Cerebellar cortex (tissue), 1 donor: ENCODE measurements around the gene MAPKAPK2.
A peak's percentile ranks its signal among the peaks of the same experiment; 100 is the strongest.

Experiments used
- DNase-seq: peaks from one replicate; pipeline ENCODE4 v3.0.0-alpha.2; 2015; ENCODE audit warnings: low spot score

MAPKAPK2 gene

GRCh38 chr1:206683313-206683712, 1.4 kb upstream of the MAPKAPK2 start:
- no peak for DNase-seq

DNA sequence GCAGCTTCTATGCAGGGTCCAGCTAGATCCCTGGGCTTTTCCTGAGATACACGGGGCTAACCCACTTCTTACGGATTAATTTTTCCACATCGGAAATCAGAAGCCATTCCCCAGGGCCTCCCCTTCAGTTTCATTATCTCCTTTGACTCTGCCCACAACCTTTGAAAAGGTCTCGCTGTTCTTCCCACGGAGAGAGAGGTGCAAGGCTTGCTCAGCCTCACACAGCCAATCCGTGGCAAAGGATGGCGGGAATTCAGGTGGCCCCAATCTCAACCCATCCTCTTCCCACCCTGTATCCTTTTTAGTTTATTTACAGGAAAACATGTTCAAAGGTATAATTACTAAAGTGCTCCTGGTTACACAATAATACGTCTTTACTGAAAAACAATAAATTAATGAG, 702 bp upstream of the MAPKAPK2 start:
- no peak for DNase-seq

- DNase-seq, result no peak
Measured at GRCh38 chr1:206685334-206685768, 646 bp downstream of the MAPKAPK2 start.

- peak; percentile 57 for DNase-seq
Measured at GRCh38 chr1:206685769-206686477, 1.2 kb downstream of the MAPKAPK2 start.

DNA sequence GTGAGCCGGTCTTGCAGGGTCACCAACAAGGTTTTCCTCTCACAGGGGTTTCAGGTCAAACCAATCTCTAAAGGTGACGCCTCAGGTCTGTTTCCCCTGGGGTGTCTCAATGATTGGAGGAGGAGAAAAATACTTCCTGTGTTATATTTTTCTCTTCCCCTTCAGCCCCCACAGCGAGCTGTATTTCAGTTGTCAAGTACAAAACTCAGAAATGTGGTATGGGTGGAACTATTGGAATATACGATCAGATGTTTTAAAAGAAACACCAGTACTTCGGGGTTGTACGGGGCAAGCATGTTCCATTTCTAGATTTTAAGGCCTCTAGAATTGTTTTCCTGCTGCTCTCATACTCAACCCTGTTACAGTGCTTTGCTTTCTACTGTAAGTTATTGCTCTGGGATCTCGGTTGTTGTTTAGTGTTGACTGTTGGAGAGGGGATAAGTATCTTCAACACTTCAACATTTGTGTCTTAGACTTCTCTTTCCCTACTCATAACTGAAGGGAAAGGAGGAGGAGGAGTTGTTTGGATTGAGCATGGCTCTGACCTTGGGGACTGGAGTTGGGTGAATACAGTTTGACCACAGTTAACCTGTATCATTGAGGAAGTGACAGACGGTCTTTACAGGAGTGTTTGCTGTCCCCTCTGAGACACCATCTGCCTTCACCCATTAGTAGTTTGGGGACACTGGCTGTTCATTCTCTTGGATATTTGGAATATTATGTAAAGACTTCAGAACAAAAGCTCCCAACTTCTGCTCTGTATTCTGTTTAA, 2.0 kb downstream of the MAPKAPK2 start:
- DNase-seq, result no peak

- DNase-seq, result no peak
Measured at GRCh38 chr1:206687251-206687914, 2.7 kb downstream of the MAPKAPK2 start.

DNA sequence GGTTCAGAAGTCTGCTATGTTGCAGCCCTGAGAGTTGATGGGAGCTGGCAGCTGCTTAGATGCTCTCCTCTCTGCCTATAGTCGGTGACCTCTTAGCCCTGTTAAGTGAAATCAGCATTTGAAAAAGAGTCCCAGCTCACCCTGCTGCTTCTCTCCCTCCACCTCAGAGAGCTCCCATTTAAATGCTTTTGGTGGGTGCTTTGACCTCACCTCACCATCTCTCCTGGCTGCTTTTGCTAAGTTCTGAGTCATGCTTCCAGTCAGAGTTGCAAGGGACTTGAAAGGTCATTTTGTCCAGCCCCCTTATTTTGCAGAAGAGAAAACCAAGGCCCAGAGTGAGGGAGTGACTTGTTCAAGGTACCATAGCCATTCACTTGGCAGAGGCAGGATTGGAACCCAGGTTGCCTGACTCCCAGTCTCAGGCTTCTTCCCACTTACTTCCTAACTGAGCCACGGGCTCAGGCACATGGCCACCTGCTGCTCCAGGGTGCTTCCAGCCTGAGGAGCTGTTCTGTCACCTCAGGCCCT, 3.3 kb downstream of the MAPKAPK2 start:
- no peak for DNase-seq

- peak; percentile 88 for DNase-seq
Measured at GRCh38 chr1:206690516-206690915, 5.8 kb downstream of the MAPKAPK2 start.

- DNase-seq, result peak; percentile 37
Measured at GRCh38 chr1:206691604-206692003, 6.9 kb downstream of the MAPKAPK2 start.

- peak; percentile 82 for DNase-seq
Measured at GRCh38 chr1:206693029-206693428, 8.3 kb downstream of the MAPKAPK2 start.

DNA sequence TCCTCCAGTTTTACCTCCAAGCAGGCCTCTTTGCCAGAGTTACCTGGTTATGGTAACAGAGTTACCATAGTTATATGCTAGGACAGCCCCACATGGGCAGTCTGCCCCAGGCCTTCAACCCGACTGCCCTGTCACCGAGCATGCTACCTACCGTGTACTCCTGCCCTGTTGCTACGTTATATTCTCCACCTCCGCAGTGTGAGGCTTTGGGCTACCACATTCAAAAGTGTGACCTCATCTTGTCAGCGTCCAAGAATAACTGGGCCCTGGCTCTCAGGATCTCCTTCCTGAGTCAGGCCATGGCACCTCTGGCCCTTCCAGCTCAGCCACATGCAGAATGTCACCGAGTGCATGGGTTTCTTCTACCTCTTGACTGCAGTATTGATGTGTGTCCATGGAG, 8.9 kb downstream of the MAPKAPK2 start:
- DNase-seq, result peak; percentile 39

DNA sequence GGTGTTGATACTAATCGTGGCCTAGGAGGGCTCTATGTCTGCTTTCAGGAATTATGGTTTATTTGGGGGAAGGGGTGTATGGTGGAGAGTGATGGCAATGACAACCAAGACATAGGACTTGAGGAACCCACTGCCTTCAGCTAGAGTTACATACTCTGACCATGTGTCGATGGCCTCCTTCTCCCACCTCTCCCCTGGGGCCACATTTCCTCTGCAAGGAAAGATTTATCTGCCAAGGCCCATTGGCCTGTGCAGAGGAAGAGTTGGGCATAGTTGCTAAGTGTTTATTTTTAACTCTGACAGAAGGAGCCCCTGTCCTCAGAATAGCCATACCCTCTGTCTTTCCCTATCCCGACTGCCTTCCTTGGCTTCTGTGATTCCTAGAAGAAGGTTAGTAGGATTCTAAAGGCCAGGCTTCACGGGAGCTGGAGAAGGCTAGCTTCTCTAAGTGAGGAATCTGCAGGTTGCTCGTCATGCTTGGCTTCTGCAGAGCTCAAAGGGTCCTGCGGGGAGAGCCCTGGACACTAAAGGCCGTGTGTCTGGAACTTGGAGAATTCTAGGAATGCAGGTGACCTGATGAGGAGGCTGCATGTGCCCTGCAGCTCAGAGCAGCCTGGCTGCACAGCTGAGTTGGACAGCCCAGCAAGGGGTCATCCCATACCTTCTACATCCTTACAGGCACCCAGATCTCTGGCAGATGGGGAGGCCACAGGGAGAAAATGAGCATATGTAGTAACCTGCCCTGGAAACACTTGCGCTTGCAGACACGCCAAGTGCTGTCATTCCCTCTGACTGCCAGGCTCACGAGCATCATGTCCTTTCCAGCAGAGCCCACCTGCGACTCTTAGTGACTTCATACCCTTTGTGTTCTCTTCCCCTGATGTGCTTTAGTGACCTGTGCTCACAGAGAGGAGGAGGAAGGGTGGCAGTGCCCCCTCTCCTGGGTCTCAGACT, 9.7 kb downstream of the MAPKAPK2 start:
- DNase-seq, result peak; percentile 55

- no peak for DNase-seq
Measured at GRCh38 chr1:206695733-206696132, 11.0 kb downstream of the MAPKAPK2 start.

GRCh38 chr1:206696812-206697585, 12.3 kb downstream of the MAPKAPK2 start:
- DNase-seq, result no peak

DNA sequence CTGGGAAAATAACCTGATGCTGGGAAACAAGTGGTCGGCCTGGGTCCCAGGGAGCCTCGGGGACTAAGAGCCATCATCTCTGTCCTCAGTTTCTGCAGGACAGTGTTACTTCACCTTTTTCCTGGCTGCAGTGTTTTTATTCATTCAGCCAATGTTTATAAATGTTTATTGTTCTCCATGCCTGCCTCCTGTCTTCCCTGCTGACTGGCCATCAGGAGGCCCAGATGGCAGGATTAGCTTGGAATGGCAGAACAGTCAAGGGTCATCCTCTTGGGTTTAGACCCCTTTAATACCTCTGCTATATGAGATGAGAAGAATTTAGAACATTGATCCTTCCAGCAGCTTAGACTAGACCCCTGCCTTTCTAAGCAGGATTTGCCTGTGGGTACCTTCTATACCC, 13.3 kb downstream of the MAPKAPK2 start:
- peak; percentile 84 for DNase-seq

DNA sequence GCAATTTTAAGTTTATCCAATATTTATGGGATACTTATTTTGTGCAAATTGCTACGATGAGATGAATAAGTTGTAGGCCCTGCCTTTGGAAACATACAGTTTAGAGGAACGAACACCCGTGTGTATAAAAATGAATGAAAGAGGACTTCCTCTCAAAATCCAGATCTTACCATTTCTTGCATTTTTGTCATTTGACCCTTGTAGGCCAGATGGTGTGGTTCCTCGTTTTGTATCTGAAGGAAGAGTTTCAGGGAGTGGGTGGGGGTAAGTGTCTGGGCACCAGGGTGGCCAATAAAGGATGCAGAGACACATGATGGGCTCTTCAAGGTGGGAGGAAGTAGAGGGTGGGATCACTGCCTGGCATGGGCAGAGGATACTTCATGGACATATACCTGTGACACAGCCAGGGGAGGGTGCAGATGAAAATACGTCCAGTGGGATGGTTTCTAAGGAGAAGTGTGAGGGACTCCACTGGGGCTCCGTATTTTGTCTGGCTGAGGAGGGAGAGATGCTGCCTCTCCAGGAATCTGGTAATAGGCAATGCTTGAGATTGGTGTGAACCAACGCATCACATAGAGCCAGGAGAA, 14.4 kb downstream of the MAPKAPK2 start:
- no peak for DNase-seq

GRCh38 chr1:206699626-206700025, 14.9 kb downstream of the MAPKAPK2 start:
- no peak for DNase-seq

GRCh38 chr1:206700445-206701036, 15.8 kb downstream of the MAPKAPK2 start:
- DNase-seq, result peak; percentile 68

GRCh38 chr1:206702260-206702659, 17.6 kb downstream of the MAPKAPK2 start:
- DNase-seq, result no peak

DNA sequence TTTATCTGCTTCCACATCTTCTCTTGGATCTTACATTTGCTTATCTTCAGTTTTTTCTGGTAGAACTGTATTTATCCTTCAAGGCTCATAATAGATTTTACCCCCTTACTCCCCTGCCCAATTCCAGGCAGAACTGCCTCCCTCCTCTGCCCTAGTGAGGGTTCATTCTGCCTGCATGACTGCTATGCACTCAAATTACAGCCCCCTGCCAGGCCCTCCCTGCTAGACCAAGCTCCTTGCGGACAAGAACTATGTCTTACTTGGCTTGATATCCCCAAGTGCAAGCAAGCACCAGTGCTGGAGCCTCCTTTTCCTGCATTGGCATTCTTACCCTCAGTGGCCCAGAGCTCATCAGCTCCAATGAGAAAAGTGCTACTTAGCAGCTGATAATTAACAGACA, 18.1 kb downstream of the MAPKAPK2 start:
- DNase-seq, result no peak
